Keratinocyte (primary cell): ENCODE measurements around the gene SNIP1.
"Not testable (repeated sequence)": the region's sequence is repeated elsewhere in the genome, so short reads cannot be mapped to it uniquely, and the experiment has no call there.

Experiments used
- EZH2 ChIP-seq: IDR thresholded peaks from one replicate; pipeline ENCODE4 v1.6.1; 2012; ENCODE audit warnings: inconsistent platforms, mild to moderate bottlenecking, low read length, moderate library complexity
- TF ChIP-seq, protein P1 (sequence below), 3 experiments: IDR thresholded peaks in 1 of 3; conservative IDR thresholded peaks in 1 of 3; optimal IDR thresholded peaks in 1 of 3; 2 replicates in 2 of 3; 3 replicates in 1 of 3; pipeline versions ENCODE3 to v1.5.1; 2011; ENCODE audit warnings: low read length in 3 of 3, mild to moderate bottlenecking in 3 of 3, moderate library complexity in 2 of 3, control low read depth in 1 of 3, inconsistent platforms in 1 of 3; ENCODE audit not compliant: insufficient read depth in 2 of 3; ENCODE audit errors: extremely low read depth in 1 of 3

DNA sequence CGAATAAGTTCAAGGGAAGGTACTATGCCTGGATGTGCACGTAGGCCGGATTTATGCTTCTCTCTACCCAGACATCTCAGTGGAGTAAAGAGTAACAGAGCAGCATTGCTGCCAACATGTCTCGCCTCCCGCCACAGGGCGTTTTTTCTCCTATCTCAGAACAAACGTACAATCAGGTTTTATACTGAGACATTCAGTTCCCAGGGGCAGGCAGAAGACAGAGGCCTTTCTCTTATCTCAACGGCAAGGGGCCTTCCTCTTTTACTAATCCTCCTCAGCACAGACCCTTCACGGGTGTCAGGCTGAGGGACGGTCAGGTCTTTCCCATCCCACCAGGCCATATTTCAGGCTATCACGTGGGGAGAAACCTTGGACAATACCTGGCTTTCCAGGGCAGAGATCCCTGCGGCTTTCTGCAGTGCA, 5.9 kb upstream of the SNIP1 start:
- TF ChIP-seq, protein P1, sequence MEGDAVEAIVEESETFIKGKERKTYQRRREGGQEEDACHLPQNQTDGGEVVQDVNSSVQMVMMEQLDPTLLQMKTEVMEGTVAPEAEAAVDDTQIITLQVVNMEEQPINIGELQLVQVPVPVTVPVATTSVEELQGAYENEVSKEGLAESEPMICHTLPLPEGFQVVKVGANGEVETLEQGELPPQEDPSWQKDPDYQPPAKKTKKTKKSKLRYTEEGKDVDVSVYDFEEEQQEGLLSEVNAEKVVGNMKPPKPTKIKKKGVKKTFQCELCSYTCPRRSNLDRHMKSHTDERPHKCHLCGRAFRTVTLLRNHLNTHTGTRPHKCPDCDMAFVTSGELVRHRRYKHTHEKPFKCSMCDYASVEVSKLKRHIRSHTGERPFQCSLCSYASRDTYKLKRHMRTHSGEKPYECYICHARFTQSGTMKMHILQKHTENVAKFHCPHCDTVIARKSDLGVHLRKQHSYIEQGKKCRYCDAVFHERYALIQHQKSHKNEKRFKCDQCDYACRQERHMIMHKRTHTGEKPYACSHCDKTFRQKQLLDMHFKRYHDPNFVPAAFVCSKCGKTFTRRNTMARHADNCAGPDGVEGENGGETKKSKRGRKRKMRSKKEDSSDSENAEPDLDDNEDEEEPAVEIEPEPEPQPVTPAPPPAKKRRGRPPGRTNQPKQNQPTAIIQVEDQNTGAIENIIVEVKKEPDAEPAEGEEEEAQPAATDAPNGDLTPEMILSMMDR (optimal IDR thresholded peaks at IDR 0.05 in 1 of 3, IDR thresholded peaks at IDR 0.05 in 1 of 3, conservative IDR thresholded peaks at IDR 0.05 in 1 of 3; ENCODE audit: extremely low read depth in 1 of 3, insufficient read depth in 2 of 3, low read length in 3 of 3): not testable (repeated sequence)
- TF ChIP-seq EZH2: not testable (repeated sequence)
